Omental fat pad (tissue), 4 donors: ENCODE measurements around the gene TPRG1L. TPM values are rescaled to one million over a fixed set of nuclear protein-coding genes. Genes with fewer than 3 reads are reported as not detected.

ENCODE experiments used
- ATAC-seq: fragments of 150-250 bp; one replicate; pipeline ENCODE4 v1.9.1; 2016; ENCODE audit warnings: mild to moderate bottlenecking, moderate library complexity; ENCODE audit not compliant: low FRiP score
- DNase-seq: peaks from one replicate; pipeline ENCODE4 v3.0.0-alpha.2; 2019; ENCODE audit warnings: low spot score
- total RNA-seq, 4 donors: library from RNA; depleted of rRNA; stranded (reverse); fragments of >200 nt; gene quantifications; one replicate each; pipeline ENCODE4 v1.1.0, GENCODE V29; 2016
- TF ChIP-seq, protein P1 (sequence below), 3 donors: fragments of 450-650 bp; IDR thresholded peaks; one replicate each; pipeline ENCODE4 v1.5.1; 2016 to 2017; ENCODE audit warnings: antibody characterized with exemption in 3 of 3, mild to moderate bottlenecking in 3 of 3, moderate library complexity in 2 of 3

Gene TPRG1L
- total RNA-seq, 4 donors from 2014 or later = 24.9 to 53.0 (median 37.4) TPM

GRCh38 chr1:3599286-3599811 lies 25.5 kb upstream of the TPRG1L start:
- DNase-seq = no peak
- TF ChIP-seq, protein P1, sequence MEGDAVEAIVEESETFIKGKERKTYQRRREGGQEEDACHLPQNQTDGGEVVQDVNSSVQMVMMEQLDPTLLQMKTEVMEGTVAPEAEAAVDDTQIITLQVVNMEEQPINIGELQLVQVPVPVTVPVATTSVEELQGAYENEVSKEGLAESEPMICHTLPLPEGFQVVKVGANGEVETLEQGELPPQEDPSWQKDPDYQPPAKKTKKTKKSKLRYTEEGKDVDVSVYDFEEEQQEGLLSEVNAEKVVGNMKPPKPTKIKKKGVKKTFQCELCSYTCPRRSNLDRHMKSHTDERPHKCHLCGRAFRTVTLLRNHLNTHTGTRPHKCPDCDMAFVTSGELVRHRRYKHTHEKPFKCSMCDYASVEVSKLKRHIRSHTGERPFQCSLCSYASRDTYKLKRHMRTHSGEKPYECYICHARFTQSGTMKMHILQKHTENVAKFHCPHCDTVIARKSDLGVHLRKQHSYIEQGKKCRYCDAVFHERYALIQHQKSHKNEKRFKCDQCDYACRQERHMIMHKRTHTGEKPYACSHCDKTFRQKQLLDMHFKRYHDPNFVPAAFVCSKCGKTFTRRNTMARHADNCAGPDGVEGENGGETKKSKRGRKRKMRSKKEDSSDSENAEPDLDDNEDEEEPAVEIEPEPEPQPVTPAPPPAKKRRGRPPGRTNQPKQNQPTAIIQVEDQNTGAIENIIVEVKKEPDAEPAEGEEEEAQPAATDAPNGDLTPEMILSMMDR (IDR thresholded peaks at IDR 0.05) = no peak
- ATAC-seq = no peak

- ATAC-seq (no peak), DNase-seq (no peak)
- TF ChIP-seq, protein P1 (IDR thresholded peaks at IDR 0.05) = no peak
Measured at GRCh38 chr1:3599816-3600215, 25.0 kb upstream of the TPRG1L start.

GRCh38 chr1:3600354-3600753 lies 24.5 kb upstream of the TPRG1L start:
- TF ChIP-seq, protein P1 (IDR thresholded peaks at IDR 0.05) = no peak
- ATAC-seq (no peak), DNase-seq (no peak)

DNA sequence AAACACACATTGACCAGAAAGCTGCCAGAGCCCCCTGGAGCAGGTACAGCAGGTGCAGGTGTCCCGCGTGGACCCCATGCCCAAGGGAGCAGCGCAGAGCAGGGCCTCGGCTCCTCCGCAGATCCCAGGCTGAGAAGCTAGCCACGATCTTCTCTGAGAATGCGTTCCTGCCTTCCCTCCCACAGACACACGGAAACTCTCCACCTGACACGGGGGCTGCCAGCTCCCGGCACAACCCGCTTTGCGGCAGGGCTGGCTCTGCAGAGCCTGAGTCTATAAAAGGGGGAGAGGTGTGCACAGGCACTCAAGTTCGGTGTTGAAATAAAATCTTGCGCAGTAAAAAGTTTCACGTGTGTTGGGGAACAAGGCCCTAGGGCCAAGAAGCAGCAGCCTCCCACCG lies 23.1 kb upstream of the TPRG1L start:
- ATAC-seq = no peak
- TF ChIP-seq, protein P1 (IDR thresholded peaks at IDR 0.05) = no peak

DNA sequence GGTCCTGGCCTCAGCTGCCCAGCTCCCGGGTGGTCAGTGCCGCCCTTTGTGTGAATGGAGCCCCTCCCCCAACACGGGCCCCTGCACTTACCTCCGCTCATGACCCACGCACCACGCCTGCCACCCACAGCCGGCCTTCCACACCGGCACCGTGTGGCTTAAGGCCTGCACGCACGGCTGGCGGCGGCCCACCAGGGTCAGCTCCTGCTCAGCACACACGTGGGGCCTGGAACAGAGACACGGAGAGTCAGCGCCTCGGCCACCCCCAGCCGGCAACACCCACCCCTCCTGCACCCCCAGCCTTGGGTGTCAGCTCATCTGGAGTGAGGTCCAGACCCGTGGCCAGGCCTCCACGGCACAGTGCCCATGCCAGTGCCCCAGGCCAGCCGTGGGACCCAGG lies 22.4 kb upstream of the TPRG1L start:
- DNase-seq (no peak), ATAC-seq (no peak)
- TF ChIP-seq, protein P1 (IDR thresholded peaks at IDR 0.05) = no peak

More for the DNA sequence above, 23.1 kb upstream of the TPRG1L start:
- DNase-seq = no peak

- TF ChIP-seq, protein P1 (IDR thresholded peaks at IDR 0.05) = no peak
Measured at GRCh38 chr1:3603156-3603555, 21.7 kb upstream of the TPRG1L start.

More at GRCh38 chr1:3603156-3603555, 21.7 kb upstream of the TPRG1L start:
- DNase-seq (no peak), ATAC-seq (no peak)
